Kidney (tissue), 14 donors: Measurements from ENCODE around the gene NOX5. TPM values are rescaled to one million over a fixed set of nuclear protein-coding genes. Genes with fewer than 3 reads are reported as not detected.

ENCODE experiments used
- DNase-seq, 5 donors: peaks; one replicate each; pipeline ENCODE4 v3.0.0-alpha.2; 2013 to 2020
- FAIRE-seq: peaks from 2 replicates; lab custom pipeline; 2012; peaks lifted over from hg19 to GRCh38; lab: Jason Lieb, UNC
- H3K27ac ChIP-seq, 2 donors: one replicate each; pipeline ENCODE4 v1.7.0; 2013; ENCODE audit warnings: low read depth in 2 of 2, low read length in 2 of 2, inconsistent platforms in 1 of 2
- H3K27me3 ChIP-seq: one replicate; pipeline ENCODE4 v1.7.1; 2013; ENCODE audit warnings: low read length, inconsistent platforms; ENCODE audit not compliant: control insufficient read depth, insufficient read depth
- H3K36me3 ChIP-seq, 3 donors: one replicate each; pipeline versions ENCODE4 v1.7.0 to v1.7.1; 2013; ENCODE audit warnings: low read length in 3 of 3, control low read depth in 1 of 3, inconsistent platforms in 1 of 3; ENCODE audit not compliant: insufficient read depth in 3 of 3, control insufficient read depth in 2 of 3
- H3K4me1 ChIP-seq, 3 donors: one replicate each; pipeline versions ENCODE4 v1.7.0 to v1.7.1; 2013; ENCODE audit warnings: low read length in 3 of 3, inconsistent platforms in 1 of 3, low read depth in 1 of 3; ENCODE audit not compliant: control insufficient read depth in 2 of 3, insufficient read depth in 2 of 3
- H3K4me3 ChIP-seq, 3 donors: one replicate each; pipeline versions ENCODE4 v1.7.0 to v1.8.1; 2013; ENCODE audit warnings: low read length in 3 of 3, control low read depth in 1 of 3, inconsistent platforms in 1 of 3
- H3K9ac ChIP-seq, 3 donors: one replicate each; pipeline versions ENCODE4 v1.7.0 to v1.7.1; 2013; ENCODE audit warnings: low read length in 3 of 3, control low read depth in 1 of 3, inconsistent platforms in 1 of 3
- H3K9me3 ChIP-seq, 3 donors: one replicate each; pipeline versions ENCODE4 v1.7.0 to v1.7.1; 2013; ENCODE audit warnings: low read length in 3 of 3, control low read depth in 1 of 3, inconsistent platforms in 1 of 3; ENCODE audit not compliant: control insufficient read depth in 2 of 3, insufficient read depth in 1 of 3
- intact Hi-C: fragments of 100-400 bp; cut with DNase I; formaldehyde crosslinking; loops from one replicate; pipeline ENCODE4 v1.11.1; 2022
- polyA plus RNA-seq: library from polyadenylated mRNA; stranded (reverse); fragments of 350-450 nt; fragmentation: Illumina TruSeq; extraction: RNeasy Lipid Tissue Mini Kit (QIAGEN cat#74804); gene quantifications from one replicate; pipeline ENCODE4 v1.2.3, GENCODE V29; 2014; ENCODE audit warnings: low read depth, low replicate concordance; ENCODE audit not compliant: insufficient read depth
- total RNA-seq: library from RNA; stranded (reverse); fragmentation: NEBNext Ultra II Directional; extraction: Animal tissue kit (Norgen Biotek cat#: 25700); gene quantifications from one replicate; pipeline ENCODE4 v1.2.1, GENCODE V29; 2021
- TF ChIP-seq, protein P1 (sequence below): IDR thresholded peaks from 3 replicates; pipeline ENCODE4 v1.5.1; 2012; ENCODE audit warnings: mild to moderate bottlenecking, moderate library complexity, borderline replicate concordance; ENCODE audit not compliant: insufficient read depth; ENCODE audit errors: extremely low read depth
- donor health status: control.
- donor health status: control.
- donor health status: control.
- donor health status: control.
- donor health status: control.
- donor health status: DM: yes; HTN: yes; CAD: no.
- donor health status: Normal renal cell carcinoma (clear cell type).

The NOX5 gene
- total and polyA plus RNA-seq, 2 donors from 2014 or later, result 0.19 to 0.60 TPM

DNA sequence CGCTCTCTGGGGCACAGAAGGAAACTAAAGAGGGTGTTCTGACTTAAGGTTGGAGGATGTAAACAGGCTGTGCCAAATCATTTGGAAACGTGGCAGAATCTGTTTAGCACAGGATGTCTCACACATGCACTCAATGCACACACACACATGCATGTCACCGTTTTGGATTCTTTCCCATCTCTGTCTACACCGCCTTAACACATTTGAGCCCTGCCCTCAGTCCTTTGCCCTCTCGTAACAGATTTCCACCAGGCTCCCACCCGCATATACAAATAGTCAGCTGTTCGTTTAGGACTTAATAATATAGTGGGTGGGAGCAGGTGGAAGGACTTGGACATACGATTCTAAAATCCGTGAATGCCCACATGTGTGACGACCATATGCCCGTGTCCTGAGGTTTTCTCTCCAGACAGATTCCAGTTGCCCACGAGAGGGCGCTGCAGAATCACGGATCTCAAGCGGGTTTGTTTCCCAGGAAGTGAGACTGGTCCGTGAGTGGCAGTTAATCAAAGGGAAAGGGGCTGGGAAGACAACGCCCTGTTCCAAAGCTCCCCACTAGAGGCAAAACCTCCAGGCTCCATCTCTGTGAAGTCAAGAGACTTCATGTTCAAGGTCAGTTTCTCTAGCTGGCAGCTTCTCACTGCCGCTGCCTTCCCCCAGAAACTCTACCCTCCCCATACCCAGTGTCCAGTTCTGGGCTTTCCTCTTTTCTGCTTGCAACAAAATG is 44.5 kb downstream of the NOX5 start:
- H3K27me3 ChIP-seq, result no peaks in the 10 kb centered on the region
- peak overlapping the region in 1 of 3 donors; percentile 41 for H3K4me3 ChIP-seq
- peak overlapping the region in 1 of 3 donors; percentile 47 for H3K9ac ChIP-seq
- no peak overlapping the region for H3K27ac ChIP-seq
- DNase-seq, result peak; percentile 88 to 97 (median 94)
- H3K36me3 ChIP-seq, result no peaks in the 10 kb centered on the region
- TF ChIP-seq, protein P1, sequence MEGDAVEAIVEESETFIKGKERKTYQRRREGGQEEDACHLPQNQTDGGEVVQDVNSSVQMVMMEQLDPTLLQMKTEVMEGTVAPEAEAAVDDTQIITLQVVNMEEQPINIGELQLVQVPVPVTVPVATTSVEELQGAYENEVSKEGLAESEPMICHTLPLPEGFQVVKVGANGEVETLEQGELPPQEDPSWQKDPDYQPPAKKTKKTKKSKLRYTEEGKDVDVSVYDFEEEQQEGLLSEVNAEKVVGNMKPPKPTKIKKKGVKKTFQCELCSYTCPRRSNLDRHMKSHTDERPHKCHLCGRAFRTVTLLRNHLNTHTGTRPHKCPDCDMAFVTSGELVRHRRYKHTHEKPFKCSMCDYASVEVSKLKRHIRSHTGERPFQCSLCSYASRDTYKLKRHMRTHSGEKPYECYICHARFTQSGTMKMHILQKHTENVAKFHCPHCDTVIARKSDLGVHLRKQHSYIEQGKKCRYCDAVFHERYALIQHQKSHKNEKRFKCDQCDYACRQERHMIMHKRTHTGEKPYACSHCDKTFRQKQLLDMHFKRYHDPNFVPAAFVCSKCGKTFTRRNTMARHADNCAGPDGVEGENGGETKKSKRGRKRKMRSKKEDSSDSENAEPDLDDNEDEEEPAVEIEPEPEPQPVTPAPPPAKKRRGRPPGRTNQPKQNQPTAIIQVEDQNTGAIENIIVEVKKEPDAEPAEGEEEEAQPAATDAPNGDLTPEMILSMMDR, result peak; percentile 91
- H3K9me3 ChIP-seq, result no peaks in the 10 kb centered on the region
- peaks cover 0 to 12% (median 6%) of the 10 kb centered on the region in 3 donors for H3K4me1 ChIP-seq
- intact Hi-C loops, result loop anchor here (10.0 kb wide), 1 partner anchor 336 kb away; no protein-coding TSS in a partner anchor
- peak; percentile 15 for FAIRE-seq

GRCh38 chr15:69059557-69059943 is 45.1 kb downstream of the NOX5 start:
- Histone ChIP-seq H3K36me3 (no peaks in the 10 kb centered on the region), H3K9ac (peak overlapping the region in 1 of 3 donors; percentile 47), H3K9me3 (no peaks in the 10 kb centered on the region), H3K27me3 (no peaks in the 10 kb centered on the region), H3K4me1 (peaks cover 0 to 12% (median 6%) of the 10 kb centered on the region in 3 donors), H3K27ac (no peak overlapping the region), H3K4me3 (peak overlapping the region in 1 of 3 donors; percentile 41)
- intact Hi-C loops, result loop anchor here (10.0 kb wide), 1 partner anchor 335 kb away; no protein-coding TSS in a partner anchor
- TF ChIP-seq, protein P1, result no peak
- no peak for FAIRE-seq
- DNase-seq, result no peak

GRCh38 chr15:69060041-69060481 is 45.6 kb downstream of the NOX5 start:
- DNase-seq (peak in 1 of 5 donors; percentile 45), FAIRE-seq (no peak)
- TF ChIP-seq, protein P1, result no peak
- H3K27me3 ChIP-seq, result no peaks in the 10 kb centered on the region
- H3K27ac ChIP-seq, result no peak overlapping the region
- no peaks in the 10 kb centered on the region for H3K9me3 ChIP-seq
- H3K9ac ChIP-seq, result no peak overlapping the region
- H3K4me1 ChIP-seq, result peaks cover 0 to 12% (median 6%) of the 10 kb centered on the region in 3 donors
- H3K36me3 ChIP-seq, result no peaks in the 10 kb centered on the region
- H3K4me3 ChIP-seq, result no peak overlapping the region
- intact Hi-C loops, result no loop called here
